ENCODE results near the gene SPC25.

DNA sequence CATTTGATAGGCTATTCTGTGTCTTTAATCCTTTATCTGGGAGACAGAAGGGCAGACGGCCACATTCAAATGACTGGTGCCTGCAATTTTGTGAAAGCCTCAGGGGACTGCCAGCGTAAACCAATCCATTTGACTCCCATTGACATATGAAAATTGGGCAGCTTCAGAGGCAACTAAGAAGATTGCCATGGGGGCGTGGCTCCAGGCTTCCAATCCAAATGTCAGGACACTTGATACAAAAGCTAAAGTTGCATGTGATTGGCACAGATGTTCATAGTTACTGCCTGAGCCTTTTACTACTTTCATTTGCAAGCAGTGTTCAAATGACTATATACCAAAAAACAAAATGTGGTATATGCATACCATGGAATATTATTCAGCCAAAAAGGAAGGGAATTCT, 42.0 kb downstream of the SPC25 start:
- TF ChIP-seq, protein P1, sequence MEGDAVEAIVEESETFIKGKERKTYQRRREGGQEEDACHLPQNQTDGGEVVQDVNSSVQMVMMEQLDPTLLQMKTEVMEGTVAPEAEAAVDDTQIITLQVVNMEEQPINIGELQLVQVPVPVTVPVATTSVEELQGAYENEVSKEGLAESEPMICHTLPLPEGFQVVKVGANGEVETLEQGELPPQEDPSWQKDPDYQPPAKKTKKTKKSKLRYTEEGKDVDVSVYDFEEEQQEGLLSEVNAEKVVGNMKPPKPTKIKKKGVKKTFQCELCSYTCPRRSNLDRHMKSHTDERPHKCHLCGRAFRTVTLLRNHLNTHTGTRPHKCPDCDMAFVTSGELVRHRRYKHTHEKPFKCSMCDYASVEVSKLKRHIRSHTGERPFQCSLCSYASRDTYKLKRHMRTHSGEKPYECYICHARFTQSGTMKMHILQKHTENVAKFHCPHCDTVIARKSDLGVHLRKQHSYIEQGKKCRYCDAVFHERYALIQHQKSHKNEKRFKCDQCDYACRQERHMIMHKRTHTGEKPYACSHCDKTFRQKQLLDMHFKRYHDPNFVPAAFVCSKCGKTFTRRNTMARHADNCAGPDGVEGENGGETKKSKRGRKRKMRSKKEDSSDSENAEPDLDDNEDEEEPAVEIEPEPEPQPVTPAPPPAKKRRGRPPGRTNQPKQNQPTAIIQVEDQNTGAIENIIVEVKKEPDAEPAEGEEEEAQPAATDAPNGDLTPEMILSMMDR (IDR thresholded peaks at IDR 0.05) = no peak
- no peak for TF ChIP-seq POLR2A (IDR thresholded peaks at IDR 0.05)
